H1 (cell line): ENCODE results near the gene AGPS.
"Not testable (repeated sequence)": the region's sequence is repeated elsewhere in the genome, so short reads cannot be mapped to it uniquely, and the experiment has no call there.

ENCODE experiments used
- CHD1 ChIP-seq: IDR thresholded peaks from 2 replicates; pipeline ENCODE4 v1.6.1; 2012; ENCODE audit warnings: low read depth, low read length, improper control_type of control experiment
- CTCF ChIP-seq, 3 experiments: IDR thresholded peaks; 1 replicate in 2 of 3; 2 replicates in 1 of 3; pipeline versions ENCODE4 v1.5.1 to v1.6.1; 2011; ENCODE audit warnings: low read length in 3 of 3, mild to moderate bottlenecking in 3 of 3, inconsistent platforms in 2 of 3, low read depth in 1 of 3, moderate library complexity in 1 of 3; ENCODE audit not compliant: insufficient read depth in 1 of 3; ENCODE audit errors: control extremely low read depth in 1 of 3
- EP300 ChIP-seq, 2 experiments: IDR thresholded peaks; 1 replicate in 1 of 2; 2 replicates in 1 of 2; pipeline ENCODE4 v1.6.1; 2011 to 2012; ENCODE audit warnings: low read depth in 2 of 2, low read length in 2 of 2, mild to moderate bottlenecking in 2 of 2, borderline replicate concordance in 1 of 2, inconsistent platforms in 1 of 2, moderate library complexity in 1 of 2
- NRF1 ChIP-seq: IDR thresholded peaks from 2 replicates; pipeline ENCODE4 v1.6.1; 2011; ENCODE audit warnings: mild to moderate bottlenecking, low read depth, low read length, improper control_type of control experiment
- SP1 ChIP-seq: IDR thresholded peaks from 2 replicates; pipeline ENCODE4 v1.6.1; 2011; ENCODE audit warnings: low read depth, low read length
- SUZ12 ChIP-seq: fragments of 200-600 bp; sonication (generic); IDR thresholded peaks from 2 replicates; pipeline ENCODE4 v1.6.1; 2012; ENCODE audit warnings: mild to moderate bottlenecking, inconsistent platforms, low read length, moderate library complexity, mixed read lengths
- YY1 ChIP-seq: IDR thresholded peaks from 2 replicates; pipeline ENCODE4 v1.6.1; 2011; ENCODE audit warnings: low read depth, mild to moderate bottlenecking, low read length

GRCh38 chr2:177410629-177411028 lies 18.1 kb downstream of the AGPS start:
- TF ChIP-seq SUZ12; CTCF (IDR thresholded peaks at IDR 0.05; ENCODE audit: control extremely low read depth in 1 of 3, insufficient read depth in 1 of 3, low read depth in 1 of 3, low read length in 3 of 3); YY1; SP1; EP300 (IDR thresholded peaks at IDR 0.05; ENCODE audit: borderline replicate concordance in 1 of 2, low read depth in 2 of 2, low read length in 2 of 2); NRF1; CHD1: not testable (repeated sequence)
